Lung (tissue), 12 donors: ENCODE data around the gene FUT7. TPM values are rescaled to one million over a fixed set of nuclear protein-coding genes. Genes with fewer than 3 reads are reported as not detected.

ENCODE experiments used
- ATAC-seq: fragments of 200-7000 bp; cut with Tn5 transposase; one replicate; pipeline ENCODE4 v1.9.1; 2020; ENCODE audit warnings: moderate number of reproducible peaks; ENCODE audit not compliant: insufficient read depth, low FRiP score
- DNase-seq, 3 donors: peaks; one replicate each; pipeline ENCODE4 v3.0.0-alpha.2; 2013 to 2017
- H3K27ac ChIP-seq, 2 donors: one replicate each; pipeline ENCODE4 v1.5.1; 2013; ENCODE audit warnings: mild to moderate bottlenecking in 2 of 2, moderate library complexity in 2 of 2, control low read depth in 1 of 2, inconsistent platforms in 1 of 2, low read depth in 1 of 2, low read length in 1 of 2
- H3K27me3 ChIP-seq, 3 donors: one replicate each; pipeline ENCODE4 v1.5.1; 2013; ENCODE audit warnings: low read length in 2 of 3; ENCODE audit not compliant: control insufficient read depth in 3 of 3, insufficient read depth in 3 of 3
- H3K36me3 ChIP-seq, 4 donors: one replicate each; pipeline ENCODE4 v1.5.1; 2013; ENCODE audit warnings: low read length in 4 of 4, mild to moderate bottlenecking in 1 of 4, moderate library complexity in 1 of 4; ENCODE audit not compliant: control insufficient read depth in 4 of 4, insufficient read depth in 4 of 4
- H3K4me1 ChIP-seq, 5 donors: one replicate each; pipeline ENCODE4 v1.5.1; 2013; ENCODE audit warnings: low read length in 5 of 5, mild to moderate bottlenecking in 2 of 5, moderate library complexity in 1 of 5; ENCODE audit not compliant: control insufficient read depth in 5 of 5, insufficient read depth in 5 of 5
- H3K4me3 ChIP-seq: one replicate; pipeline ENCODE4 v1.5.1; 2013; ENCODE audit warnings: mild to moderate bottlenecking, control low read depth, moderate library complexity
- H3K9ac ChIP-seq, 2 donors: one replicate each; pipeline ENCODE4 v1.5.1; 2013; ENCODE audit warnings: low read length in 2 of 2, control low read depth in 1 of 2; ENCODE audit not compliant: insufficient read depth in 1 of 2
- H3K9me3 ChIP-seq, 4 donors: one replicate each; pipeline ENCODE4 v1.5.1; 2013; ENCODE audit warnings: low read length in 3 of 4, mild to moderate bottlenecking in 1 of 4, moderate library complexity in 1 of 4; ENCODE audit not compliant: control insufficient read depth in 4 of 4, insufficient read depth in 3 of 4
- CTCF ChIP-seq: IDR thresholded peaks from 2 replicates; pipeline ENCODE4 v1.5.1; 2012; ENCODE audit warnings: mild to moderate bottlenecking; ENCODE audit errors: control extremely low read depth, extremely low read depth
- WGBS, 2 donors: extraction: QIAGEN DNeasy Blood & Tissue Kit; methylation state at CpG; one replicate each; pipeline ENCODE4 v1.1.7; 2013; 5-methylcytosine and 5-hydroxymethylcytosine counted together
- polyA plus RNA-seq, 2 donors: library from polyadenylated mRNA; stranded (reverse); fragments of 200-250 nt; gene quantifications; one replicate each; pipeline ENCODE4 v1.2.1, GENCODE V29; 2013
- total RNA-seq, 2 donors: library from RNA; depleted of rRNA in 1 of 2; stranded (reverse); fragments of >200 nt in 1 of 2; gene quantifications; one replicate each; pipeline ENCODE4 v1.2.1, GENCODE V29; 2014 to 2021
- donor health status: control.
- donor health status: control.
- donor health status: Bipolar disorder and iron deficiency.
- donor health status: healthy.
- donor health status: DM: yes; HTN: yes; CAD: no.

The FUT7 gene
- total and polyA plus RNA-seq, 4 donors = 0.37 to 5.5 (median 0.73) TPM

- DNase-seq = no peak
Measured at GRCh38 chr9:137014776-137015539, 16.9 kb downstream of the FUT7 start.

GRCh38 chr9:137014166-137014565 lies 17.7 kb downstream of the FUT7 start:
- ATAC-seq = no peak
- no peaks in the 10 kb centered on the region for H3K4me1 ChIP-seq
- no peak for DNase-seq
- no peaks in the 10 kb centered on the region for H3K9me3 ChIP-seq
- TF ChIP-seq CTCF = no peak
- H3K36me3 ChIP-seq = peaks cover 0 to 69% (median 7%) of the 10 kb centered on the region in 4 donors
- 93 to 96% methylated on average over 23 of the region's 23 CpGs for WGBS, 2 donors
- no peak overlapping the region for H3K27ac ChIP-seq
- no peak overlapping the region for H3K9ac ChIP-seq
- no peaks in the 10 kb centered on the region for H3K27me3 ChIP-seq
- H3K4me3 ChIP-seq = no peak overlapping the region

More at GRCh38 chr9:137014776-137015539, 16.9 kb downstream of the FUT7 start:
- H3K27me3 ChIP-seq = no peaks in the 10 kb centered on the region
- peaks cover 0 to 63% (median 7%) of the 10 kb centered on the region in 4 donors for H3K36me3 ChIP-seq
- no peak for ATAC-seq
- no peak for TF ChIP-seq CTCF
- H3K4me1 ChIP-seq = no peaks in the 10 kb centered on the region
- WGBS, 2 donors = 95% methylated on average over 36 of the region's 36 CpGs
- no peak overlapping the region for H3K9ac ChIP-seq
- no peak overlapping the region for H3K27ac ChIP-seq
- no peak overlapping the region for H3K4me3 ChIP-seq
- H3K9me3 ChIP-seq = no peaks in the 10 kb centered on the region

- no peaks in the 10 kb centered on the region for H3K4me1 ChIP-seq
- ATAC-seq (no peak), DNase-seq (no peak)
- no peak overlapping the region for H3K4me3 ChIP-seq
- H3K27me3 ChIP-seq = no peaks in the 10 kb centered on the region
- H3K9ac ChIP-seq = no peak overlapping the region
- no peak for TF ChIP-seq CTCF
- WGBS, 2 donors = 96 to 97% methylated on average over 14 to 20 of the region's 20 CpGs
- no peaks in the 10 kb centered on the region for H3K9me3 ChIP-seq
- H3K36me3 ChIP-seq = peaks cover 0 to 67% (median 6%) of the 10 kb centered on the region in 4 donors
- H3K27ac ChIP-seq = no peak overlapping the region
Measured at GRCh38 chr9:137013571-137013940, 18.3 kb downstream of the FUT7 start.
